Kidney (tissue), 14 donors: ENCODE measurements around the gene PADI1. TPM values are rescaled to one million over a fixed set of nuclear protein-coding genes. Genes with fewer than 3 reads are reported as not detected.

Experiments
- DNase-seq, 5 donors: peaks; one replicate each; pipeline ENCODE4 v3.0.0-alpha.2; 2013 to 2020
- FAIRE-seq: peaks from 2 replicates; lab custom pipeline; 2012; peaks lifted over from hg19 to GRCh38; lab: Jason Lieb, UNC
- H3K27ac ChIP-seq, 2 donors: one replicate each; pipeline ENCODE4 v1.7.0; 2013; ENCODE audit warnings: low read depth in 2 of 2, low read length in 2 of 2, inconsistent platforms in 1 of 2
- H3K27me3 ChIP-seq: one replicate; pipeline ENCODE4 v1.7.1; 2013; ENCODE audit warnings: low read length, inconsistent platforms; ENCODE audit not compliant: control insufficient read depth, insufficient read depth
- H3K36me3 ChIP-seq, 3 donors: one replicate each; pipeline versions ENCODE4 v1.7.0 to v1.7.1; 2013; ENCODE audit warnings: low read length in 3 of 3, control low read depth in 1 of 3, inconsistent platforms in 1 of 3; ENCODE audit not compliant: insufficient read depth in 3 of 3, control insufficient read depth in 2 of 3
- H3K4me1 ChIP-seq, 3 donors: one replicate each; pipeline versions ENCODE4 v1.7.0 to v1.7.1; 2013; ENCODE audit warnings: low read length in 3 of 3, inconsistent platforms in 1 of 3, low read depth in 1 of 3; ENCODE audit not compliant: control insufficient read depth in 2 of 3, insufficient read depth in 2 of 3
- H3K4me3 ChIP-seq, 3 donors: one replicate each; pipeline versions ENCODE4 v1.7.0 to v1.8.1; 2013; ENCODE audit warnings: low read length in 3 of 3, control low read depth in 1 of 3, inconsistent platforms in 1 of 3
- H3K9ac ChIP-seq, 3 donors: one replicate each; pipeline versions ENCODE4 v1.7.0 to v1.7.1; 2013; ENCODE audit warnings: low read length in 3 of 3, control low read depth in 1 of 3, inconsistent platforms in 1 of 3
- H3K9me3 ChIP-seq, 3 donors: one replicate each; pipeline versions ENCODE4 v1.7.0 to v1.7.1; 2013; ENCODE audit warnings: low read length in 3 of 3, control low read depth in 1 of 3, inconsistent platforms in 1 of 3; ENCODE audit not compliant: control insufficient read depth in 2 of 3, insufficient read depth in 1 of 3
- CTCF ChIP-seq: IDR thresholded peaks from 3 replicates; pipeline ENCODE4 v1.5.1; 2012; ENCODE audit warnings: mild to moderate bottlenecking, moderate library complexity, borderline replicate concordance; ENCODE audit not compliant: insufficient read depth; ENCODE audit errors: extremely low read depth
- intact Hi-C: fragments of 100-400 bp; cut with DNase I; formaldehyde crosslinking; loops from one replicate; pipeline ENCODE4 v1.11.1; 2022
- polyA plus RNA-seq: library from polyadenylated mRNA; stranded (reverse); fragments of 350-450 nt; fragmentation: Illumina TruSeq; extraction: RNeasy Lipid Tissue Mini Kit (QIAGEN cat#74804); gene quantifications from one replicate; pipeline ENCODE4 v1.2.3, GENCODE V29; 2014; ENCODE audit warnings: low read depth, low replicate concordance; ENCODE audit not compliant: insufficient read depth
- total RNA-seq: library from RNA; stranded (reverse); fragmentation: NEBNext Ultra II Directional; extraction: Animal tissue kit (Norgen Biotek cat#: 25700); gene quantifications from one replicate; pipeline ENCODE4 v1.2.1, GENCODE V29; 2021
- donor health status: control.
- donor health status: control.
- donor health status: control.
- donor health status: control.
- donor health status: control.
- donor health status: DM: yes; HTN: yes; CAD: no.
- donor health status: Normal renal cell carcinoma (clear cell type).

The PADI1 gene
- total and polyA plus RNA-seq, 2 donors from 2014 or later, result 1.3 TPM; not detected in 1

DNA sequence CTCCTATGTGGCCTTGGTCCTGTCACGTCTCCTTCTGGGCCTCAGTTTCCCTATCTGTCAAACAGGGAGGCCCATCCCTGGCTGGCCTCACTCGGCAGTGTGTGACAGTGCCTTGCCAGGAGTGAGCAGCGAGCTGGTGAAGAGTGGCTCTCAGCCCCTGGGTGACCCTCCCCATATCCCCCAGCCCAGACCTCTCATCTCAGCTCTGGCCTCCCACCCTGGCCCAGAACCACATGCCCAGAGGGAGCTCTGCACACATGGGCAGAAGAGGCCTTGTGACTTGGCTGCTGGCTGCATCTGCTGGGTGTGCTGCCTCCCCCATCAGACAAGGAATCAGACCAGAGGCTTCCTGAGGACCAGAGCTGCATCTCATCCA is 19.5 kb upstream of the PADI1 start:
- H3K36me3 ChIP-seq, result no peaks in the 10 kb centered on the region
- intact Hi-C loops, result no loop called here
- H3K4me1 ChIP-seq, result no peaks in the 10 kb centered on the region
- FAIRE-seq (no peak), DNase-seq (peak in 2 of 5 donors; percentile 20 to 56)
- no peak overlapping the region for H3K27ac ChIP-seq
- H3K9me3 ChIP-seq, result peaks cover 0 to 6% (median 0%) of the 10 kb centered on the region in 3 donors
- H3K9ac ChIP-seq, result no peak overlapping the region
- no peaks in the 10 kb centered on the region for H3K27me3 ChIP-seq
- no peak overlapping the region for H3K4me3 ChIP-seq
- no peak for TF ChIP-seq CTCF

DNA sequence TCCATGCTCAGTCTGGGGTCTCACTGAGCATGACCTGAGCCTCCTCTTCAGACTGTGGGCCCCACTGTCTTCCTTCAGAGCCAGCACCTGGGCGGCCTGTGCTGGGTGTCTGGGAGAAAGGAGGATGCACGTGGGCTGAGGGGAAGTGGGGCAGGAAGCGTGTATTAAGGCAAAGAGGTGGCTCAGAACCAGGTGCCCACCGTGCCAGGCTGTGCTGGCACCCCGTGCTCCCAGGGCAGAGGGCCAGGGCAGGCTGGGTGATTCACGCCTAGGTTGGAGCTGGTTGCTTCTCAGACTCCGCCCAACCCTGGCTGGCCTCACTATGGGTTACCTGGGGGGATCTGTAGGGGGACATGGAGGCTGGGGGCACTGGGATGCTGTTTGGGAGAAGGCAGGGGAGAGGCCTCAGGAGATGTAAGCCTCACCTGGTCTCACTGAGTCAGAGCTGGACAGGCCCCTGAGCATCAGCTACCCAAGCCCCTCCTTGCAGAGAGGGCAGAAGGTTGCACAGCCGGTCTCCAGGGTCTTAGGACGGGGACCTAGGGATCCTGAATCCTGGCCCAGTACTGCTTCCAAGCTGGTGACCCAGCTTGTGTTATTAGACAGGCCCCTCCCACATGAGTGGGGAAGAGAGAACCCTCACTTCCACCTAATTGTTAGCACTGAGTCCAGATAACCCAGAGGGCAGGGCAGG is 18.6 kb upstream of the PADI1 start:
- DNase-seq, result peak in 1 of 5 donors; percentile 16
- intact Hi-C loops, result no loop called here
- no peak overlapping the region for H3K4me3 ChIP-seq

GRCh38 chr1:17187051-17187450 is 17.9 kb upstream of the PADI1 start:
- intact Hi-C loops, result no loop called here
- TF ChIP-seq CTCF, result no peak
- Histone ChIP-seq H3K4me1 (no peaks in the 10 kb centered on the region), H3K27me3 (no peaks in the 10 kb centered on the region), H3K4me3 (no peak overlapping the region), H3K9me3 (peaks cover 0 to 6% (median 0%) of the 10 kb centered on the region in 3 donors), H3K36me3 (no peaks in the 10 kb centered on the region), H3K9ac (no peak overlapping the region), H3K27ac (no peak overlapping the region)
- FAIRE-seq (no peak), DNase-seq (peak in 1 of 5 donors; percentile 11)

More for the DNA sequence above, 18.6 kb upstream of the PADI1 start:
- Histone ChIP-seq H3K4me1 (no peaks in the 10 kb centered on the region), H3K36me3 (no peaks in the 10 kb centered on the region), H3K27ac (no peak overlapping the region), H3K9me3 (peaks cover 0 to 6% (median 0%) of the 10 kb centered on the region in 3 donors), H3K9ac (no peak overlapping the region), H3K27me3 (no peaks in the 10 kb centered on the region)
- no peak for FAIRE-seq
- no peak for TF ChIP-seq CTCF

DNA sequence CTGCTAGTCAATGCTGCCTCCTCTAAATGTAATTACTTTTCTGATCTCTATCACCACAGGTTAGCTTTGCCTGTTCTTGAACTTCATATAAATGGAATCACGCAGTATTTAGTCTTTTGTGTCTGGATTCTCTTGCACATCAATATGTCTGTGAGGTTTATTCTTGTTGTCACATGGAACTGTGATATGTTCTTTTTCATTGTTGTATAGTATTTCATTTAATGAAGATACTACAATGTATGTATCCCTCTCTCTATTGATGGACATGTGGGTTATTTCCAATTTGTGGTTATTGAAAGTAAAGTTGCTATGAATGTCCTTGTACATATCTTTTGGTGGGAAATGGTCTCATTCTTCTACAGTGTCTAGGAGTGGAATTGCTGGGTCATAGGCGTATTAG is 16.7 kb upstream of the PADI1 start:
- FAIRE-seq, result no peak
- intact Hi-C loops, result no loop called here
- Histone ChIP-seq H3K27ac (no peak overlapping the region), H3K36me3 (no peaks in the 10 kb centered on the region), H3K4me3 (no peak overlapping the region), H3K9me3 (peaks cover 0 to 6% (median 0%) of the 10 kb centered on the region in 3 donors), H3K27me3 (no peaks in the 10 kb centered on the region), H3K4me1 (no peaks in the 10 kb centered on the region), H3K9ac (no peak overlapping the region)
- no peak for DNase-seq
- TF ChIP-seq CTCF, result no peak
